GM21723 (cell line): ENCODE measurements around the gene AKR7A3.
"Not testable (repeated sequence)": the region's sequence is repeated elsewhere in the genome, so short reads cannot be mapped to it uniquely, and the experiment has no call there.

Source experiments
- ATAC-seq: cut with Tn5 transposase; IDR thresholded peaks from one replicate; pipeline ENCODE4 v1.9.1; 2021; ENCODE audit warnings: mild to moderate bottlenecking, moderate library complexity; ENCODE audit not compliant: unreplicated experiment

The AKR7A3 gene

GRCh38 chr1:19300211-19300610, 11.6 kb upstream of the AKR7A3 start:
- ATAC-seq = no peak

DNA sequence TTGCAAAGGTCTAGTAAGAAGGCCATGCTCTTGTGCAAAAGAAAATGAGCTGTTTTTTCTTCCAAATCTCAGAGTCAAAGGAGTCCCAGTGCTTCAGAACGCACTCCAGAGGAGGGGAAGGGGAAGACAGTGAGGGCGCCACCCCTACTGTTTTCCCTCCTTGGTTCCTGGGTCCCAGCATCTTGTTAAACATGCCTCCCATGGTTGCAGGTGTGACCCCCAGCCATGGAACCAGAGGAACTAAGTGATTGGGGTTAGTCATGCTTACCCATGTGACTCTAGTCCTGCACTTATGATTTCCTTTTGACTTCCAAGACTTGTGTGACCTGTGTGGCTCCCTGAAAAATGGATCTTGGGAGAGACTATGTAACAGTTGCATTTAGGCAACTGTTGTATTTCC, 6.1 kb upstream of the AKR7A3 start:
- ATAC-seq = no peak

DNA sequence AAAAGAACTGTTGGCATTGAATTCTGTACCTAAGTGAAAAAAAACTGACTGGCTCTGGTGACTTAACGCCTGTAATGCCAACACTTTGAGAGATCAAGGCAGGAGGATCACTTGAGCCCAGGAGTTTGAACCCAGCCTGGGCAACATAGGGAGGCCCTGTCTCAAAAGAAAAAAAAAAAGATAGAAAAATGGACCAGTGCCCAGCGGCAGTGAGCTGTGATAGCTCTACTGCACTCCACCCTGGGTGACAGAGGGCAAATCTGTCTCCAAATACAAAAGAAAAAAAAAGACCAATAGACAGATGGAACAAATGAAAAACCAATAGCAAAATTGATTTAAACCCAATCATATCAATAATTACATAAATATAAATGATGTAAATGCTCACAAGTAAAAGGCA, 674 bp upstream of the AKR7A3 start:
- no peak for ATAC-seq

GRCh38 chr1:19287436-19288185, 959 bp downstream of the AKR7A3 start:
- ATAC-seq = no peak

DNA sequence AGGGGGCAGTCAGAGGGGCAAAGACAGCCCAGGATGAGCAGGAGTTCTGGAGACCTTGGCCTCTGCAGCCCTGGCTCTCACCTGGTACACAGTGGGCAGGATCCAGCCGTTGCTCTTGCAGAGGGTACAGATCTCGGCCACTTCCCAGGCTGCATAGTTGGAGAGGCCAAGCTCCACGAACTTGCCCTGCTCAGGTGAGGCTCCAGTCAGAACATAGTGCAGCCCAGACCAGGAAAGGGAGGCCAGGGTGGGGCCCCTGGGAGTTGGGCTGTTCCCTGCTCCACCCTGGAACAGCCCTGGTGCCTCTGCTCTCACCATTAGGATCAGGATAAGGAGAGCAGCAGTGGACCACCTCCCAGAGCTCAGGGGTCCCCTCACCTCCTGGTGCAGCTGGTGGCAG, 2.8 kb downstream of the AKR7A3 start:
- ATAC-seq = not testable (repeated sequence)

DNA sequence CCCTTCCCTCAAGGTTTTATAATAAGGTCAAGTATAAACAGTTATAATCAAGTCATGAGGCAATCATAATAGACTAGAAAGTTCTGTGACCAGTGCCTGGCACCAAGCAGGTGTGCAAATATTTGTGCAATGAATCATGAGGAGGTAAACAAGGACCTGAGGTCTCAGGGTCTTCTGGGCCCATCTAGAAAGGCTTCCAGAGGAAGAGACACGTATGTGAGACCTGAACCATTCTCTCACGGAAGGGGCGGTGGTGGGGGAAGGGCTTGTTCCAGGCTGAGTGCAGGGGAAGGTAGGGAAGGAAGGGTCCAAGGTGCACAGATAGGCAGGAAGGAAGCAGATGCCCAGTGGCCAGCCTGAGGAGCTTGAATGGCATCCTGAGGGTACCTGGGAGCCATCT, 3.2 kb downstream of the AKR7A3 start:
- ATAC-seq = not testable (repeated sequence)

- no peak for ATAC-seq
Observed at GRCh38 chr1:19284881-19285280, 3.7 kb downstream of the AKR7A3 start.

- ATAC-seq = no peak
Observed at GRCh38 chr1:19283891-19284290, 4.7 kb downstream of the AKR7A3 start.

GRCh38 chr1:19274636-19275035, 13.9 kb downstream of the AKR7A3 start:
- no peak for ATAC-seq

DNA sequence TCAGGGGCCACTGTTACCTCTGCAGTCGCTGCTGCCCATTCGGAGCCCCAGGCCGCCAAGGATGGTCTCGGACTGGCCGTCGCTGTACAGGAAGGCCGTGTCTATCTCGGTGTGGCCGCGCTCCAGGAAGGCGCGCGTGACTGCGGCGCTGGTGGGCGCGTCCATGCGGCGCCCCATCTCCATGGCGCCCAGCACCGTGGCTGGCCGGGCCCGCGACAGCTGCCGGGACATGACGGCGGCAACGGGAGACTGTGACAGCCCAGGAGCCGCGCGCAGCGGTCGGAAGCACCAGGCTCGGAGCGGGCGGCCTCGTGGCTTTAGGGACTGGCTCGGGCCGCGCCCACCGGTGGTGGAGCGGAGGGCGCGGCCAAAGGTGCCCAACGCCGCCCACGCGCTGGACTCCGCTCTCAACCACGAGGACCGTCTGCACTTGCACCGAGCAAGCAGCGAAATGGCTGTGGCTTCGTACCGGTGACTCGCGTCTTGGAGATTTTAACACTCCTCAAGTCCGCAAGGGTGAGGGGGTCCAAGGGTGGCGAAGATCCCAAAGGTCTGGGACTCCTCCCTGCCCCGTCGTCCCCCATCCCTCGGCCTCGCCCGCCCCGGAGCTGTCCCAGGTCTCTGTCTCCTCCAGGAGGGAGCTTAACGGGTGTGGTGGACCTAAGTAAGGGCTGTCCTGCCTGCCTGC, 14.6 kb downstream of the AKR7A3 start:
- not testable (repeated sequence) for ATAC-seq

DNA sequence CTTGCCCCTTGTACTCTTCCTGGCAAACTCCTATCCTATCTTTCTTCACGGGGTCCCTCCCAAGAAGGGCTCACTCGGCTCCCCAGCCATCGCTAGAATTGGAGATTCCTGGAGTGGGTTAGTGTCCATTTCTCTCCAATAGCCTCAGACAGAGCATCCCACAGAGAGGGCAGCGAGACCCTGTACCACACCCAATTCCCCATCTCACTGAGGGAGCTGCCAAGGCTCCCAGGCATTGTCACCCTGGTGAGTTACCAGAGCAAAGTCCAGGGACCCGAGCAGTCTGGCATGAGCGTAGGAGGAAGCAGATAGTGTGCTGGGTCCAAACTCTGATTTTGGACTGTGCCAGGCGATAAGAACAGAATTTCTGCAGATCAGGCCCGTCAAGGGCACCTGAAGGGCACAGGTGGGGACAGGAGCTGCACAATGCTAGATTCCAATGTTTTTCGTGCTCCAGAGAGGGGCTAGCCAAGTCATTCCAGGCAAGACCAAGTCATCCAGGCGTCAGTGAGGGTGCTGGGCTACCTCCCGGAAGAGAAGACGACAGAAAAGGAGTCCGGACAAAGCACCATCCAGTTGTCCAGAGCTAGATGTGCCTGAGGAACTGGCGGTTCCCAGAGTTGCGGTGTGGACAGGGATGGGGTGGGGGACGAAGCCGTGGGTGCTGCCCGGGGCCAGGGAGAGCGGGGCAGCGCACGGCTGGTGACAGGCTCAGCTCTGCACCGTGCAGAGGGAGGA, 15.3 kb downstream of the AKR7A3 start:
- ATAC-seq = no peak

- ATAC-seq = no peak
Observed at GRCh38 chr1:19272064-19272463, 16.5 kb downstream of the AKR7A3 start.

DNA sequence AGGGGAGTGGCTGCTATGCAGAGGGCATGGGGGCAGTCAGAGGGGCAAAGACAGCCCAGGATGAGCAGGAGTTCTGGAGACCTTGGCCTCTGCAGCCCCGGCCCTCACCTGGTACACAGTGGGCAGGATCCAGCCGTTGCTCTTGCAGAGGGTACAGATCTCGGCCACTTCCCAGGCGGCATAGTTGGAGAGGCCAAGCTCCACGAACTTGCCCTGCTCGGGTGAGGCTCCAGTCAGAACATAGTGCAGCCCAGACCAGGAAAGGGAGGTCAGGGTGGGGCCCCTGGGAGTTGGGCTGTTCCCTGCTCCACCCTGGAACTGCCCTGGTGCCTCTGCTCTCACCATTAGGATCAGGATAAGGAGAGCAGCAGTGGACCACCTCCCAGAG, 18.2 kb downstream of the AKR7A3 start:
- ATAC-seq = not testable (repeated sequence)

DNA sequence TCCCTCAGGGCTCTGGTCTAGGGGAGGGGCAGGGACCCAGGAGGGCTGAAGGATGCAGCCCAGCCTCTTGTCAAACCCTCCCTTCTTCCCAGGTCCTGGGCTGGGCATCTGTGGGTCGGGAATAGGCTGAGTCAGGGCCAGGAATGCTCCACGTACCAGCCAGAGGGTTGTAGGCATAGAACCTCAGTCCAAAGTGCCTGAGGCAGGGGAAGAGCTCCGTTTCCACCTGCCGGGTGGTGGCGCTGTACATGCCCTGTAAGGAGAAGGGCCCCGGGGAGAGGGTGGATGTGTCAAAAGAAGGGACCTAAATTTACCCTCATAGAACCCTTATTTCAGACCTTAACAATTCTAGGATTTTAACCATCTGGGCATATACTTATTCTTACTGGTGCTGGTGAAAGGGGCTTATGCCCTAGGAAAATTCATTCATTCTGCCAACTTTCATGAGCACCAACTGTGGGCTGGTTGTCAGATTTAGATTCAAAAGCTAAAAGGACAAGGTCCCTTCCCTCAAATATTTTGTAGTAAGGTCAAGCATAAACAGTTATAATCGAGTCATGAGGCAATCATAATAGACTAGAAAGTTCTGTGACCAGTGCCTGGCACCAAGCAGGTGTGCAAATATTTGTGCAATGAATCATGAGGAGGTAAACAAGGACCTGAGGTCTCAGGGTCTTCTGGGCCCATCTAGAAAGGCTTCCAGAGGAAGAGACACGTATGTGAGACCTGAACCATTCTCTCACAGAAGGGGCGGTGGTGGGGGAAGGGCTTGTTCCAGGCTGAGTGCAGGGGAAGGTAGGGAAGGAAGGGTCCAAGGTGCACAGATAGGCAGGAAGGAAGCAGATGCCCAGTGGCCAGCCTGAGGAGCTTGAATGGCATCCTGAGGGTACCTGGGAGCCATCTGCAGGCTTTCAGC, 18.9 kb downstream of the AKR7A3 start:
- ATAC-seq = not testable (repeated sequence)

DNA sequence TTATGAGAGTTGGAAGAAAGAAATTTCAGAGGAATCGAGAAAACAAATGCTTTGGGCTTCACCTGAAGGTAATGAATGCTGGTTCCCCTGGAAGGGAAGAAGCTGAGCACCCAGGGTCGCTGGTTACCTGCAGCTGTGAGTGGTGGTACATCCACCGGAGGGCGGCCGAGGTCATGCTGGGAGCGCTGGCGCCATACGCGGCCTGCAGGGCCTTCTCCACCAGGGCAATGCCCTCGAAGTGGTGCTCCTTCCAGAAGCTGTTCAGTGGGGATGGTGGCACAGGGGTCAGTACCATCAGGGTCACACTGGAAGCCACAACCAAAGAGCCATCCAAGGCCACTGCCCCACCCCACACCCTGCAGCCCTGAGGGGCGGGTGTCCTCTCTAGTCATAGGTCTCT, 20.1 kb downstream of the AKR7A3 start:
- no peak for ATAC-seq

DNA sequence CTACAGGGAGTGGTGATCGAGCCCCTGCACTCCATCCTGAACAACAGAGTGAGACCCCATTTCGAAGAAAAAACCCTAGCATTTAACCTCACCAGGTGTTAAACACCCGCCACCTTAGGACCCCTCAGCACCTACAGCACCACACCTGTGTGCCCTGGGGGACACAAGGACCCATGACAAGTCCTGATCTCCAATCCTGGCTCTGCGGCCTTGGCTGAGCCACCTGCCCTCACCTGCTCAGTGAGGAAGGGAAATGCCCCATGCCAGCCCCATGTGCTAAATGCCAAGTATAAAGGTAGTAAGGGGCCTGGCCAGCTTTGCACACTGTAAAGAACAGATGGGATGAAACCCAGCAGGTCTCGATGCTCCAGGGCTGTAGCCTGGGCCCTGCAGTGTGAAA, 25.8 kb downstream of the AKR7A3 start:
- ATAC-seq = no peak

DNA sequence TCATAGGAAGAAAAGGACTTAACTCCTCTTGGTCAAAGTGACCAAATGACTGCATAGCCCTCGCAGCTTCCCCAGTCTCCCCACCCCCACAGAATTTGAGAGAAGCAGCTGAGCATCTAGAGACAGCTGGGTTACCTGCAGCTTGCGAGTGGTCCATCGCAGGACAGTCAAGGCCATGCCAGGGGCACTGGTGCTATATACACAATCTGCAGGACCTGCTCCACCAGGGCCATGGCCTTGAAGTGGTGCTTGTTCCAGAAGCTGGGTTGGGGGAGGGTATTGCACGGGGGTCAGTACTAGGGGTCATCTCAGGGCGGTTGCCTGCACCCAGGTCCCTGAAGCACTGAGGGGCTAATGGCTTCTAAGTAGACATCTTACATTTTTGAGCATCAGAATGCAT, 26.5 kb downstream of the AKR7A3 start:
- ATAC-seq = no peak

DNA sequence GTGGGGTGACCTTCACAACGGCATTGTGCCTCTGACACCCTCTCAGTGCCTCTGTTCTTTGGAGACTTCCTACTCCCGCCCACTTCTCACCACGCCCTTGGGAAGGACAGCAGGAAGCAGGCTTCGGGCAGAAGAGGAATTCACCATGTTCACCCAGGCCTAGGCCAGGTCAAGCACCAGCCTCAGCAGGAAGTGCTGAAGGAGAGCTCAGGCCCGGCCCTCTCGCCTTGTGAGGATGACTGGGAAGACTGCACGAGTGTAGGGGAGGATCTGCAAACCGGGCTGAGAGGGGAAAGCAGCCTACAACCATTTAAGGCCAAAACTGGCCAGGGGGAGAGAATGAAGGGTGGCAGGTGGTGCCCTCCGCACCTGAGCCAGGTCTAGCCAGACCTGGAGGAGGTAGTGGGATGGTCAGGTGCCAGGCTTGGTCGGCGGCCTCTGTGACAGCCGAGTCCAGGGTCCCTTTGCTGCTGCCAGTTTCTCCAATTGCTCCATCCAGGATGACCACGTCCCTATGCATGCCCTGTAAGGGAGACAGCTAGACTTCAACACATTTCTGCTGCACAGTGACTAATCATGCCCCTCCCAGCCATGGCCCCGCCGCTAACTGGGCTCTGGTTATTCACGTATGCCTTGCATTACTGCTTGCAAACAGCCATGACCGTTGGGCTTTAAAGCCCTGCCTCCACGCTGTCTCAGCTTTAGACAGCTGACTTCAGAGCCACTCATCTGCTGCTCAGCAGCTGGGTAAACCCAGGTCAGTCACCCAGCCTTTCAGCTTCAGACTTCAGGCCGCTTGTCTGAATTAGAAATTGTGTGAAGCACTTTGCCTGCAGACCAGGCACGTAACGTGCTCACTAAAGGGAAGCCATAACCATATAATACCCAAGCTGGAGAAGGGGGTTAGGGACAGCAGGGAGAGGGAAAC, 28.1 kb downstream of the AKR7A3 start:
- ATAC-seq = no peak

- ATAC-seq = no peak
Observed at GRCh38 chr1:19258353-19258752, 30.2 kb downstream of the AKR7A3 start.
